Naive thymus-derived CD4-positive, alpha-beta T cell (primary cell): Measurements from ENCODE around the gene SMIM23. TPM values are rescaled to one million over a fixed set of nuclear protein-coding genes. Genes with fewer than 3 reads are reported as not detected.
"Not testable (repeated sequence)": the region's sequence is repeated elsewhere in the genome, so short reads cannot be mapped to it uniquely, and the experiment has no call there.

Source experiments
- ATAC-seq: fragments of 150-1000 bp; cut with Tn5 transposase; 2 replicates; pipeline ENCODE4 v1.10.0; 2021; ENCODE audit warnings: mild to moderate bottlenecking, moderate library complexity
- CTCF ChIA-PET: fragments of 350-600 bp; sonication (Branson Sonifier 250); formaldehyde crosslinking; loops from one replicate; lab custom pipeline; 2021; ENCODE audit warnings: antibody characterized with exemption; lab: Charles Lee
- POLR2A ChIA-PET: fragments of 350-600 bp; sonication (Branson Sonifier 250); formaldehyde crosslinking; loops from one replicate; lab custom pipeline; 2021; ENCODE audit warnings: antibody characterized with exemption, inconsistent platforms; lab: Charles Lee
- DNase-seq, 9 donors: peaks; one replicate each; pipeline versions ENCODE4 v3.0.0 to v3.0.0-alpha.2; 2020 to 2022; ENCODE audit warnings: mixed read lengths in 1 of 9
- H3K27ac ChIP-seq: one replicate; pipeline ENCODE4 v1.7.0; 2013; ENCODE audit warnings: mild to moderate bottlenecking, low read depth, low read length, moderate library complexity
- H3K27me3 ChIP-seq, 2 donors: one replicate each; pipeline ENCODE4 v1.7.0; 2013; ENCODE audit warnings: low read length in 2 of 2, mild to moderate bottlenecking in 2 of 2, moderate library complexity in 2 of 2; ENCODE audit not compliant: control insufficient read depth in 2 of 2, insufficient read depth in 2 of 2
- H3K36me3 ChIP-seq, 3 experiments: 1 replicate in 2 of 3; 2 replicates in 1 of 3; pipeline ENCODE4 v1.7.0; 2013; ENCODE audit warnings: low read length in 3 of 3, mild to moderate bottlenecking in 3 of 3, moderate library complexity in 1 of 3; ENCODE audit not compliant: insufficient read depth in 3 of 3, control insufficient read depth in 2 of 3
- H3K4me1 ChIP-seq, 2 donors: one replicate each; pipeline ENCODE4 v1.7.0; 2013; ENCODE audit warnings: low read length in 2 of 2, mild to moderate bottlenecking in 2 of 2, moderate library complexity in 1 of 2; ENCODE audit not compliant: control insufficient read depth in 2 of 2, insufficient read depth in 2 of 2
- H3K4me3 ChIP-seq: 2 replicates; pipeline ENCODE4 v1.7.0; 2013; ENCODE audit warnings: mild to moderate bottlenecking, low read length
- H3K9me3 ChIP-seq, 3 experiments: 1 replicate in 2 of 3; 2 replicates in 1 of 3; pipeline ENCODE4 v1.7.0; 2013; ENCODE audit warnings: low read length in 3 of 3; ENCODE audit not compliant: control insufficient read depth in 2 of 3
- H3K27ac Mint-ChIP-seq, 9 donors: one replicate each; pipeline ENCODE4 v1.8.0; 2020 to 2022; ENCODE audit warnings: mixed read lengths in 9 of 9, mild to moderate bottlenecking in 8 of 9, moderate library complexity in 5 of 9, inconsistent platforms in 2 of 9
- H3K27me3 Mint-ChIP-seq, 5 donors: one replicate each; pipeline ENCODE4 v1.8.0; 2021 to 2022; ENCODE audit warnings: mixed read lengths in 5 of 5, mild to moderate bottlenecking in 1 of 5
- H3K36me3 Mint-ChIP-seq, 5 donors: one replicate each; pipeline ENCODE4 v1.8.0; 2020 to 2022; ENCODE audit warnings: mixed read lengths in 5 of 5, mild to moderate bottlenecking in 3 of 5, inconsistent platforms in 1 of 5
- H3K4me1 Mint-ChIP-seq, 7 donors: one replicate each; pipeline ENCODE4 v1.8.0; 2020 to 2022; ENCODE audit warnings: mixed read lengths in 7 of 7, mild to moderate bottlenecking in 3 of 7, inconsistent platforms in 1 of 7
- H3K4me3 Mint-ChIP-seq, 10 donors: one replicate each; pipeline ENCODE4 v1.8.0; 2020 to 2022; ENCODE audit warnings: mild to moderate bottlenecking in 10 of 10, mixed read lengths in 10 of 10, moderate library complexity in 6 of 10, inconsistent platforms in 2 of 10
- H3K9me3 Mint-ChIP-seq, 11 donors: one replicate each; pipeline ENCODE4 v1.8.0; 2020 to 2022; ENCODE audit warnings: mixed read lengths in 11 of 11, mild to moderate bottlenecking in 4 of 11, inconsistent platforms in 1 of 11, moderate library complexity in 1 of 11
- intact Hi-C, 2 donors: fragments of 100-400 bp; cut with micrococcal nuclease; formaldehyde crosslinking; loops; one replicate each; pipeline ENCODE4 v1.15.1; 2023
- polyA plus RNA-seq, 2 donors: library from polyadenylated mRNA; unstranded; fragments of 300-500 nt; fragmentation: Illumina TruSeq; gene quantifications; one replicate each; pipeline ENCODE4 v1.2.3, GENCODE V29; 2021
- total RNA-seq, 6 experiments: library from RNA in 5 of 6; stranded (reverse) in 5 of 6; gene quantifications; 1 replicate in 5 of 6; 2 replicates in 1 of 6; pipeline ENCODE4 v1.2.3 and lab custom pipeline; 2021 to 2026

The SMIM23 gene
- total and polyA plus RNA-seq, 7 experiments from 2014 or later, result not detected

DNA sequence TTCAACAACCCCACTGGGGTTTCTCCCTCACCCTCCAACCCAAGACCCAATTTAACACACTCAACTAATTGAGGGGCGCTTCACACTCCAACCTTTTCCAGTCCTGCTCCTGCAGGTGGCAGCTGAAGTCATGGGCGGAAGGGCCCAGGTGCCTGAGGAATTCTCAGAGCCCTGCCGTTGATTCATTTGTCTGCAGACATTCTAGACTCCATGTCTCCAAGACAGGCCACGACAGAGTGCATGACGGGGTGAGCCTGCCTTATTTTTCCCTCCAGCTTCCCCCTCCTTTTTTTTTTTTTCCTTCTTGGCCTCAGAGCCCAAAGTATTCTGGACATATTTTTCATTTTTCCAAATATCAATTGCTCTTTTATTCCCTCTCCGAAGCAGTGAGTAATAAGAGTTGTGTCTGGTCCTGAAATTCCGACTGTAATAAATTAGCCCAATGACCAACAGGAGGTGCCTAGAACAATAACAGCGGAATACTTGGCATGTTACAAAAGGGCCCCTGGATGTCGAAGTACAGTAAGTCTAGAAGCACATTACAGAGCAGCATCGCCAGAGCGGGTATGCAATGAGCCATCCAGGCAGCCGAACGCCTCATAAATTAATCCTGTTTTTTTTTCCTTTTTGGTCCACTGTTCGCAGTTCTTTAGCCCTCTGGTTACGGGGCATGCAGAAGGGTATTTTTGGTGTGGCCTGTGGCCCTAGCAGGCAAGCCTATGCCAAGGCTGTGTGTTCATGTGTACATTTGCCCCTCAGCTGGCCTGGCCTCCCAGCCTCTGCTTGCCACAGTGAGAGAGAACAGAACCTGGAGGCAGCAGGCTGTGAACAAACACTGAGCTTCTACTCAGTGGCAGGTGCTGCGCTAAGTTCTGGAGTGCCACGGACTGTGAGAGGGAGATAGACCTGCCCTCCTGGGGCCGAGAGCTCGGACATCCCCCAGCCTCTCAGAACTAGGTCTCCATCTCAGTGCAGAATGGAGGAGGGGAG is 8.6 kb upstream of the SMIM23 start:
- Histone ChIP-seq H3K36me3 (no peaks in the 10 kb centered on the region), H3K9me3 (no peaks in the 10 kb centered on the region), H3K4me3 (no peak overlapping the region), H3K4me1 (no peaks in the 10 kb centered on the region), H3K27ac (no peak overlapping the region), H3K27me3 (no peaks in the 10 kb centered on the region)
- no peak overlapping the region for H3K4me3 Mint-ChIP-seq
- H3K36me3 Mint-ChIP-seq, result no peaks in the 10 kb centered on the region
- peaks cover 0 to 35% (median 14%) of the 10 kb centered on the region in 5 donors for H3K27me3 Mint-ChIP-seq
- intact Hi-C loops, result no loop called here
- peaks cover 0 to 6% (median 0%) of the 10 kb centered on the region in 11 donors for H3K9me3 Mint-ChIP-seq
- H3K4me1 Mint-ChIP-seq, result no peaks in the 10 kb centered on the region
- H3K27ac Mint-ChIP-seq, result no peak overlapping the region
- ChIA-PET CTCF (no interaction called here), POLR2A (no interaction called here)
- ATAC-seq, result no peak
- DNase-seq, result no peak

GRCh38 chr5:171781744-171782143 is 3.9 kb upstream of the SMIM23 start:
- DNase-seq, POLR2A ChIA-PET, intact Hi-C loops, H3K27ac ChIP-seq, H3K9me3 ChIP-seq, H3K27me3 ChIP-seq, H3K9me3 Mint-ChIP-seq, H3K36me3 Mint-ChIP-seq, ATAC-seq, H3K4me1 ChIP-seq, H3K4me1 Mint-ChIP-seq, H3K27ac Mint-ChIP-seq, H3K4me3 Mint-ChIP-seq, CTCF ChIA-PET, H3K4me3 ChIP-seq, H3K36me3 ChIP-seq: not testable (repeated sequence)
- H3K27me3 Mint-ChIP-seq, result peaks cover 4 to 24% (median 17%) of the 10 kb centered on the region in 5 donors

DNA sequence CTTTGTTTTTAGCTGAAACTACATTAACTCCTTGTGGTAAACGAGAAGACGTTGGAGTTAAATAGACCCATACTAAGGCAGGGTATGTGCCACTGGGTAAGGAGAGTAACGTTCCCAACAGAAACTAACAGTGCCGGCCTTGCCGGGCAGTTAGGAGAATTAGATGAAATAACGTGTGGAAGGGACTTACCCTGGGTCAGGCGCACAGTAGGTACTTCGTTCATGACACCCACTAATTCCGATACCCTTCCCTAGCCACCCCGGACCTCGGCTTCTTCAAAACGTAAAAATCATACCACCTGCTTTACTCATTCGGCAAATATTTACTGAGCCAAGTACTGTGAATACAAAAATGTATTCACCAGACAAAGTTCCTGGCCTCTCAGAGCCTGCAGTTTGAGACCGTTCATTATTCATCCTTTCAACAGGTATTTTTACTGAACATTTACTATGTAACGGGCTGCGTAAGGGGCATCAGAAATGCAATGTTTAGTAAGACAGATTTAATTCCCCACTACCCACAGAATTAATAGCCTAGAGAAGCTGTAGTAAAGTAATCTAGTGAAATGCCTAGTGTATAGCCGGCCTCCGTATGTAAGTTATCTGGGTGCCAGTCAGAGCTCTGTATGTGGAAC is 3.2 kb upstream of the SMIM23 start:
- ChIA-PET POLR2A (no interaction called here), CTCF (no interaction called here)
- H3K27ac ChIP-seq, result no peak overlapping the region
- no peaks in the 10 kb centered on the region for H3K4me1 Mint-ChIP-seq
- no peak overlapping the region for H3K4me3 Mint-ChIP-seq
- no peaks in the 10 kb centered on the region for H3K4me1 ChIP-seq
- intact Hi-C loops, result no loop called here
- no peak overlapping the region for H3K4me3 ChIP-seq
- no peaks in the 10 kb centered on the region for H3K36me3 ChIP-seq
- H3K9me3 Mint-ChIP-seq, result peaks cover 0 to 6% (median 0%) of the 10 kb centered on the region in 11 donors
- ATAC-seq (no peak), DNase-seq (no peak)
- no peaks in the 10 kb centered on the region for H3K9me3 ChIP-seq
- H3K36me3 Mint-ChIP-seq, result no peaks in the 10 kb centered on the region
- H3K27ac Mint-ChIP-seq, result no peak overlapping the region
- peaks cover 4 to 24% (median 14%) of the 10 kb centered on the region in 5 donors for H3K27me3 Mint-ChIP-seq
- no peaks in the 10 kb centered on the region for H3K27me3 ChIP-seq

DNA sequence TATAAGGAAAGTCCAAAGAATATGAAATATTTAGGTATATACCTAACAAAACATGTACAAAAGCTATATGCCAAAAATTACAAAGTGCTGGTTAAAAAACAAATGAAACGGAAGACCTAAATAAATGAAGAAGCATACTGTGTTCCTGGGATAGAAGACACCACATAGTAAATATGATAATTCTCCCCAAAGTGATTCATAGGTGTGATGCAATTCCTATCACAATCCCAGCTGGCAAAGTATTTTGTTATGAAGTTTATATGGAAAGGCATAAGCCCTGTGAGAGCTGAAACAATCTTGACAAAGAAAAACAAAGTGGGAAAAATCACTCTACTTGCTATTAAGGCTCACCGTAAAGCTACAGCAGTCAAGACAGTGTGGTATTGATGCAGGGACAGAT is 2.6 kb upstream of the SMIM23 start:
- Mint-ChIP-seq H3K4me1 (no peaks in the 10 kb centered on the region), H3K36me3 (no peaks in the 10 kb centered on the region), H3K4me3 (no peak overlapping the region), H3K27me3 (peaks cover 4 to 24% (median 13%) of the 10 kb centered on the region in 5 donors), H3K27ac (no peak overlapping the region), H3K9me3 (peaks cover 0 to 6% (median 0%) of the 10 kb centered on the region in 11 donors)
- ATAC-seq, result no peak
- Histone ChIP-seq H3K4me3 (no peak overlapping the region), H3K4me1 (no peaks in the 10 kb centered on the region), H3K36me3 (no peaks in the 10 kb centered on the region), H3K27me3 (no peaks in the 10 kb centered on the region), H3K27ac (no peak overlapping the region), H3K9me3 (no peaks in the 10 kb centered on the region)
- no peak for DNase-seq
- POLR2A ChIA-PET, result no interaction called here
- CTCF ChIA-PET, result no interaction called here
- intact Hi-C loops, result no loop called here

GRCh38 chr5:171789353-171789752 is 3.7 kb downstream of the SMIM23 start:
- H3K27me3 ChIP-seq, result no peaks in the 10 kb centered on the region
- CTCF ChIA-PET, result no interaction called here
- DNase-seq, result no peak
- ATAC-seq, result no peak
- H3K4me3 ChIP-seq, result no peak overlapping the region
- Mint-ChIP-seq H3K4me3 (no peak overlapping the region), H3K27ac (no peak overlapping the region), H3K9me3 (no peaks in the 10 kb centered on the region), H3K4me1 (no peaks in the 10 kb centered on the region), H3K27me3 (peaks cover 4 to 16% (median 8%) of the 10 kb centered on the region in 5 donors), H3K36me3 (no peaks in the 10 kb centered on the region)
- POLR2A ChIA-PET, result no interaction called here
- no peaks in the 10 kb centered on the region for H3K36me3 ChIP-seq
- intact Hi-C loops, result no loop called here
- H3K9me3 ChIP-seq, result no peaks in the 10 kb centered on the region
- H3K4me1 ChIP-seq, result no peaks in the 10 kb centered on the region
- no peak overlapping the region for H3K27ac ChIP-seq

DNA sequence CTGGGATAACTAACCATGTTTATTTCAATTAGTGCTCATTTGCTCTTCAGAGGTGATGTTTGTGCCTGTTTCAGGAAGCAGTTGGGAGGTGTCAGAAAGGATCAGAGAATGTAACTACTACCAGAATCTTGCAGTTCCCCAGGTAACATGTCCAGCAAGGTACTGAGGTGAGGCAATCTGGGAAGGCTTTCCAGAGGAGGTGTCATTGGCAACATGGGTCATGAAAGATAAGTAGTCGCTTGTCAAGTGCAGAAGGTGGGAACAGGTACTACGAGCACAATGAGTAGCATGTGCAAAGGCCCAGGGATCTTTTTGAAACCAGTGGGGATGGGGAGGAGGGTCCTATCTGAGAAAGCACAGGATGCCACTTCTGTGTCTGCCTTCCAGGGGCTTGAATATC is 4.8 kb downstream of the SMIM23 start:
- POLR2A ChIA-PET, result no interaction called here
- no peak for ATAC-seq
- H3K27me3 Mint-ChIP-seq, result peaks cover 0 to 18% (median 12%) of the 10 kb centered on the region in 5 donors
- no peaks in the 10 kb centered on the region for H3K9me3 ChIP-seq
- no peak overlapping the region for H3K27ac ChIP-seq
- no peaks in the 10 kb centered on the region for H3K36me3 Mint-ChIP-seq
- no peak overlapping the region for H3K4me3 Mint-ChIP-seq
- no peak overlapping the region for H3K4me3 ChIP-seq
- H3K36me3 ChIP-seq, result no peaks in the 10 kb centered on the region
- CTCF ChIA-PET, result no interaction called here
- H3K27me3 ChIP-seq, result no peaks in the 10 kb centered on the region
- intact Hi-C loops, result no loop called here
- H3K9me3 Mint-ChIP-seq, result no peaks in the 10 kb centered on the region
- DNase-seq, result no peak
- H3K27ac Mint-ChIP-seq, result no peak overlapping the region
- no peaks in the 10 kb centered on the region for H3K4me1 ChIP-seq
- H3K4me1 Mint-ChIP-seq, result no peaks in the 10 kb centered on the region
